ENCODE measurements around the gene PRKCD.

The PRKCD gene

DNA sequence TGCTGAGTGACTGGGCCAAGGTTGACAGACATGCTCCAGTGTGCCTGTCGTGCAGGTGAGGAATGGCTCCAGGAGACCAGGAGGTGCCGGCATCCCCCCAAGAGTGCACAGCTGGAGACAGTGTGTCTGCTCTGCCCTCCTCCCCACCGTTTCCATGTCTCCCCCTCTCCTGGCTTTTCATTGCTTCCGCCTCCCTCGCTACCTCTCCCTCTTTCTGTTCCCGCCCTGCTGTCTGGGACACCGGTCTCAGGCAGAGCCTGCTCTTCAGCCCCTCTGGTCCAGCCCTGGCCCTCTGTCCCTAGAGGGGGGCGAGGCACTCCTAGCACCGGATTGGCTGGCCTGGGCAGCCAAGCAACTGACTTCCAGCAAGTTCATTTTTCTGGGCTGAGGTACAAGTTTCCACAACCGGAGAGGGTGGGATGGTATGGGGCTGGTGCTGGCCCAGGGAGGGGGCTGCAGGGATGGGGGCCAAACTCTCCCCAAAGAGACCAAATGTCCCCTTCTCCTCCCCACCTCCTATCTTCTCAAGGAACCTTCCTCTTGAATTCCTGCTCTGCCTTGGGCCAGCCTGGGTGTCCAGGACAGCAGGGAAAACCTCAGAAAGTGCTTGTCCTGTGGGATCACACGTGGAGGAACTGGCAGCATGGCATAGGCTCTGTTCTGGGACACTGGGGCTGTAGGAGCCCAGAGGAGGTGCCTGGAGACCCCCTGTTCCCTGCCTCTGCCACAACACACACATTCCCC, 32.6 kb downstream of the PRKCD start:
- no peak for DNase-seq

DNA sequence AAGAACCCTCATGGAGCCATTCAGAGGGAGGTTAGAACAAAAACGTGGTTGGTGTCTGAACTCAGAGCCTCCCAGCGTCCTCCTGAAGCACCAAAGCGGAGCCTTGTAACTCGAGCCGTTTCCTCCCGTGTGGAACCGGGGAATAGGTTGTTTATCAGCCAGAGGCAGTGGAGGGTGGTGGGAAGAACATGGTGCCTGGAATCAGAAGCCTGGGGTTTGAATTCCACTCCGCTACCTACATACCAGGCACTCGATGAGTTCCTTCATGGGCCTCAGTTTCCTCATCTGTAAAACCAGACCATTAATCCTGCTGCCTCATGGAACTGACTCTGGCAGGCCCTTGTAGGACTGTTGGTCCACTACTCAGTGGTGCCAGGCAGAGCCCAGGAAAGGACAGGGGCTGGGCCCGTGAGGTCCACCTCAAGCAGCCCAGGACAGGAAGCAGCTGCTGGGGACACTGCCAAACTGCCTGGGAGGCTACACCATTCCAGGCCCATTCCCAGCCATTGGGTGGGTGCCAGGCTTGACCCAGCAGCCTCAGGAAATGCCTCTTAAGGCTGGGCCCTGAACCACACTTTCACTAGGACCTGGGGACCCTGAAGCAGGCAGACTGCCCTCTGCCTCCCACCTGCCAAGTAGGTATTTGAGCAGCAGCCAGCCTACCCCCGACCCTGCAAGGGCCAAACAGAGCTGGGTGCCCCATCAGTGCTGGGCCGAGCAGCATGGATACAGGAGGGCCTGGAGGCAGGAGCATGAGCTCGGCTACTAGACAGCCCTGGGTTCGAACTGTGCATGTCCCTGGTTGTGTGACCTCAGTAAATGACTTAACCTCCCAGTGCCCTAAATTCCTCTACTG, 33.4 kb downstream of the PRKCD start:
- peak; percentile 20 for DNase-seq

DNA sequence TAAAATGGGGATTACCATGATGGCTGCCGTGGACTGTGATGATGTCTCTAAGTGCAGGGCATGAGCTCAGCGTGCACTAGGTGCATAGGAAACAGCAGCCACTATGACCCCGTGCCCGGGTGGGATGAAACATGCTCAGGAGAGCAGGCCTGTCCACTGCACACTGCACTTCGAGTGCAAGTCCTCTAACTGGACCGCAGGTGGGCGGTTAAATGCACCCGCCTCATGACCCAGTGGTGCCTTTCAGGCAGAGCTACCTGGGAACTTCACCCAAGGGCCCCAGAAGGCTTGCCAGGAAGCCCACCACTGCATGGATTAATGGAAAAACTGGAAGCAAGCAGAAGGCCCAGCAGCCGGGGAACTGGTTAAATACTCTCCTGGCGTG, 34.0 kb downstream of the PRKCD start:
- DNase-seq = no peak

GRCh38 chr3:53195602-53196574, 34.9 kb downstream of the PRKCD start:
- DNase-seq = peak; percentile 37

- DNase-seq = peak; percentile 77
These were observed 35.8 kb downstream of the PRKCD start for GRCh38 chr3:53196575-53197407.

DNA sequence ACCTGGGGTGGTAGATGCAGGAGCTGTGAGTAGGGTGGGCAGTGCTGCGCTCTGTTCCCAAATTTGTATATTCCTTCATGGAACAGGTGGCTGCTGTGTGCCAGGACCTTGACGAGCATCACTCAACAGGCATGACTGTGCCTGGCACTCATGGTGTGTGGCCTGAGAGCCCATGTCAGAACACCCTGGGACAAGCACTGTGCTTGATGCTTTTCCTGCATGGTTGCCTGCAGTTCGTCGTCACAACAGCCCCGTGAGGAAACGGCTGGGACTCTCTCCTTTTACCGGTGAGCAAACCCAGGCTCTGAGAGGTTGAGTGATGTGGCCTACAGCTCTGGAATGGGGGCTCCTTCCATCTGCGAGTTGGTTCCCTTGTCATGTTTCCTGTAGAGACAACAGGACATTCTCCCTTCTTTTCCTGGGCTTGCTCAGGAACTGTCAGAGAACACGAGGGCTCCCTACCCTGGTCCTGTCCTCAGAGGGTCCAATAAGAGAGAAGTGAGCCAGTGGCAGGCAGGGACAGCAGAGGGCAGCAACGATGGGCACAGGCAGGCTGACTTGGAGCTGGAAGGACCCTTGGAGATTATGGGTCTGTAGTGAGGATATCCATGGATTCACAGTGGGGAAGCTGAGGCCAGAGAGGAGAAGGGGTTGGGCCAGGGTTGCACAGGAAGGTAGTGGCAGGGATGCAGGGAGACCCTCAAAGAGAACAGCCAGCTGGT, 37.4 kb downstream of the PRKCD start:
- no peak for DNase-seq

DNA sequence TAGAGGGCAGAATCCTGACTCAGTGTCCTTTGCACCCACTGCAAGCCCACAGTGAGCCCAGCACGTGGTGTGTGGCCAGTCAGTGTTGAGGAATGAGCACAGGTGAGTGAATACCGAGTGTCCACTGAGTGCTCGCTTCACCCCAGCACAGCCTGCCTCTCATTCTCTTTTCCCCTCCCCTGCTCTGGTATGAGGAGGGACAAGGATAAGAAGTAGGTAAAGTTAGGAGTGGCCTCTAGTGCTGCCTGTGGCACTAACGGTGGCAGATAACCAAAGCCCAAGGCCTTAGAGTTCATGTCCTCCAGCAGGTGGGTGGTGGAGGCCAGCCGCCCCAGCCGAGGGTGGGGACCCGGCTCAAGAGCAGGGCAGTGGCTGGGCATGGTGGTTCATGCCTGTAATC, 38.0 kb downstream of the PRKCD start:
- no peak for DNase-seq

DNA sequence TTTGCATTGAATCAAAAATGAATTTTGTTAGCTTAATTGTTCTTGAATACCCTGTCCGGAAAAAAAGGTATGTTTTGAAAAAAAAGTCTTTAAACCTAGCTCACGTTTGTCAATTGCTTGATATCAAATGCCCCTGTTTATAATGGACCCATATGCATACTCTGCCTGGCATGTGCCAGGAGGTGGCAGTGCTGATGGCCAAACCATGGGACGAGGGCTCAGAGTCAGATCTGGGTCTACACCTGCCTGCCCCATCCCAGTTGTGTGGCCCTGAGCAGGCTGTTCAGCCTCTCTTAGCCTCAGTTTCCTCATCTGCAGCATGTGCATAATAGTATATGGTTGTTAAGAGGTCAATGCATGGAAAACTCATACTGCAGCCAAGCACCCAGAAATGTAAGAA, 38.8 kb downstream of the PRKCD start:
- DNase-seq = no peak

- no peak for DNase-seq
These were observed 39.8 kb downstream of the PRKCD start for GRCh38 chr3:53200501-53201498.

DNA sequence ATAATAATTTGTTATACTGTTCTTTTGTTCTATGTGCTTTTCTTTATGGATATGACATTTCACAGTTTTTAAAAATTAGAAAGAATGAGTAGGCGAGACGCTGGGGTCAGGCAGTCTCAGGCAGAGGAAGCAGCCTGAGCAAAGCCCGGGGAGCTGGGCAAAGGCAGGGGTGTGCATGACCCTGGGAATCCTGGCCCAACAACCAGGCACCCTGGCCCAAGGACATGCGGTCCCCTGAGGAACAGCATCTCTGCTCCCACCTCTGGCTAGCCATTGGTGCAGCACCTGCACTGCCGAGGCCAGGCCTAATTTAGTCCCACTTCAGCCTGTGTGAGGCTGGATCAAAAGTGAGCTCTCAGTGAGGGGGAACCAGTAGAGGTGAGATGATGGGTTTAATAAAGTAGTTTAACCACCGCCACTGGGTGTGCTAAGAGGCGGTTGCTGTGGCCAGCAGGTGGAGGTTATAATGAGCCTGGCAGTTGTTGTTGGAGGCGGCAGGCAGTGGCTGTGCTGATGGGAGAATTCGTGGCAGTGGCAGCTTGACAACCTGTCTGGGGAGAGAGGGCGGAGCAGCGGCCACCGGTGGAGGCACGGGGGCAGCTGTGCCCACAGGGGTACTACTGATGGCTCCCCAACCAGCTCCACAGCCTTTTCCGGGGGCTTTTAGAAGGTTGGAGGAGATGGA, 41.5 kb downstream of the PRKCD start:
- DNase-seq = no peak

DNA sequence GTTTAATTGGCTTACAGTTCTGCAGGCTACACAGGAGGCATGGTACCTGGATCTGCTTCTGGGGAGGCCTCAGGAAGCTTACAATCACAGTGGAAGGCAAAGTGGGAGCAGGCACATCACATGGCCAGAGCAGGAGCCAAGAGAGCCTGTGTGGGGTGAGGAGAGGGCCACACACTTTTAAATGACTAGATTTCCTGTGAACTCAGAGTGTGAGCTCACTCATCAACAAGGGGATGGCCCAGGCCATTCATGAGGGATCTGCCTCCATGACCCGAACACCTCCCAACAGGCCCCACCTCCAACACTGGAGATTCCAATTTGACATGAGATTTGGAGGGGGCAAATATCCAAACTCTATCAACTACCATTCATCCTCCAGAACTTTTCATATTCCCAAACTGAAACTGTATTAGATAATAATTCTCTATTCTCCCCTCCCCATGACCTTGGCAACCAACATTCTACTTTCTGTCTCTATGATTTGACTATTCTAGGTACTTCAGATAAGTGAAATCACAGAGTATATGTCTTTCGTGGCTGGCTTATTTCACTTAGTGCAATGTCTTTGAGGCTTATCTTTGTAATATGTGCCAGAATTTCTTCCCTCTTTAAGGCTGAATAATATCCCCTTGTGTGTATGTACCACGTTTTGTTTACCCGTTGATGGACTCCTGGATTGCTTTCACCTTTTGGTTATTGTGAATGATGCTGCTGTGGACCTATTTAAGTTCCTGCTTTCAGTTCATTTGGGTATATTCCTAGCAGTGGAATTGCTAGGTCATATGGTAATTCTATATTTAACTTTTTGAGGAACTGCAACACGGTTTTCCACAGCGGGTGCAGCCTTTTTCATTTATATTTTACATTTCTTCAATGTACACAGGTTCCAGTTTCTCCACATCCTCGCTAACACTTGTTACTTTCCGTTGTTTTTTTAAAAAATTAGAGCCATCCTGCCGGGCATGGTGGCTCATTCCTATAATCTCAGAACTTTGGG, 51.0 kb downstream of the PRKCD start:
- DNase-seq = no peak

- DNase-seq = no peak
These were observed 52.3 kb downstream of the PRKCD start for GRCh38 chr3:53213276-53213675.

DNA sequence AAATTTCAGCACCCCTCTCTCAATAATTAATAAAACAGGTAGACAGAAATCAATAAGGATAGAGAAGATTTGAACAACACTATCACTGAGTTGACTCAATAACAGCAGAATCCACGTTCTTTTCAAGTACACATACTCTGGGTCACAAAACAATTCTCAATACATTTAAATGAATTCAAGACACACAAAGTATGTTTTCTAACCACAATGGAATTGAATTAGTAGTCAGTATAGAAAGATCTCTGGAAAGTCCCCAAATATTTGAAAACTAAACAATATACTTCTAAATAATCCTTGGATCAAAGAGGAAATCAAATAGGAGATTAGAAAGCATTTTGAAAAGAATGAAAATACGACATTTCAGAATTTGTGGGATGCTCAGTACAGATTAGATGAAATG, 54.8 kb downstream of the PRKCD start:
- no peak for DNase-seq

DNA sequence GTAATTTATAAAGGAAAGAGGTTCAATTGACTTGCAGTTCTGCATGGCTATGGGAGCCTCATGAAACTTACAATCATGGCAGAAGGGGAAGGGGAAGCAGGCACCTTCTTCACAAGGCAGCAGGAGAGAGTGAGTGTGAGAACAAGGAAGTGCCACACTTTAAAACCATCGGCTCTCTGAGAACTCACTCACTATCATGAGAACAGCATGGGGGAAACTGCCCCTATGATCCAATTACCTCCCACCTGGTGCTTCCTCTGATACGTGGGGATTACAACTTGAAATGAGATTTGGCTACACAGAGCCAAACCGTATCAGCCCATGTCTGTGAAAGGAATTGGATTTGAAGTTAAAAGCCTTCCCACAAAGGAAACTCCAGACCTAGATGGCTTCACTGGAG, 55.7 kb downstream of the PRKCD start:
- DNase-seq = no peak

DNA sequence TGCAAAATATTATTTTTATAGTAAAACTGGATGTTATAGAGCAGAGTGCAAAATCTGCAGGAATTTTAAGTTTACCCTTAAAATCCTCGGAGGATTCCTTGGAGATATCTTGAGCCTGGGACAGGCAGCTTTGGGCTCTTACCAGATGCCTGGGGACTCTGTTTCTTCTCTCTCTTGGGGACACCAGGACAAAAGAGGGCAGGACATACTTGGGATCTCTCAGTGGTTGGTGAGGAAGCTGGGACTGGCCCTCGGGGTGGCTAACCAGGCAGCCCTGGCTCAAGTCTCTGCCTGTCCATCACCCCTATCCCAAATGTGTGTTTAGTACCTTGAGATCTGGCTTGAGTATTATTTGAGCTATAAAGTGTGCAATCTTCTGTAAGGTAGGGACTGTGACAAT, 56.2 kb downstream of the PRKCD start:
- DNase-seq = no peak

DNA sequence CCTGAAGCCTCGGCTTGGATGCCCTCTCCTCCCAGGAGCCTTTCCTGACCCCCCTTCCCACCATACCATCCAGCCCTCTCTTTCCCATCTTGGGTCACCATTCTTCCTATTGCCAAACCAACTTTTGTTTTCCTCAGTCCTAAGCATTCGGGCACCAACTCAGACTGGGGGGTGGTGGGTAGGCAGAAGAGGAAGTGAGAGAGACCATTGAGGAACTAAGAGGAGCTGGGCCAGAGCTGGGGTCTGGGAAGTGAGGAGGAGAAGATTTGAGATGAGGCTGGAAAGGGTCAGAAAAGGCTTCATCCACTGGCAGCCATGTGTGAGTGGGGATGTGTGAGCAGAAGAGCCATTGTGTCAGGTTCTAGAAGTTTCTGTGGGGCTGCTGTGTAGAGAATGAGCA, 57.1 kb downstream of the PRKCD start:
- DNase-seq = no peak

DNA sequence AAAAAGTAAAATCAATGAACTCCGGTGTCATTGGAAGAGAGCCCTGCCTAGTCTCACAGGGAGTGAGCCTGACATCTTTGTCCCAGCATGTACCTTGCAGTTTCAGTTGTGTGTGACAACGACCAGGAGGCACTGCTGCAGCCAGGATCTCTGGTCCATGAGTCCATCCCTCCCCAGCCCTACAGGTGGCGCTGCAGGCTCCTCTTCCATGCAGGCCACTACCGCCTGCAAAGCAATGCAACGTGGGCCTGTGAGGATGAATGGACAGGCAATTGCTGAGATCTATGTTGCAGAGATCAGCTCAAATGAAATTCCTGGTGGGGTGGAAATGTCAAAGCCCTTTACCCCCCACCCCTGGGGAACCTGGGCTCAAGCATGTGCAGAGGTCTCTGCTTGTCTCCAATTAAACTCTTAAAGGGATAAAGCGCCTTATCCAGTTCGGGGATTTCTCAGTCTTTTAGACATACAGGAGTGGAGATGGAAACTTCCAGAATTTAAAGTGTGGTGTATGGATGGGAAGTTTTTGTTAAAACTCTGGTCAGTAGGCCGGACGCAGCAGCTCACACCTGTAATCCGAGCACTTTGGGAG, 59.0 kb downstream of the PRKCD start:
- peak; percentile 73 for DNase-seq

DNA sequence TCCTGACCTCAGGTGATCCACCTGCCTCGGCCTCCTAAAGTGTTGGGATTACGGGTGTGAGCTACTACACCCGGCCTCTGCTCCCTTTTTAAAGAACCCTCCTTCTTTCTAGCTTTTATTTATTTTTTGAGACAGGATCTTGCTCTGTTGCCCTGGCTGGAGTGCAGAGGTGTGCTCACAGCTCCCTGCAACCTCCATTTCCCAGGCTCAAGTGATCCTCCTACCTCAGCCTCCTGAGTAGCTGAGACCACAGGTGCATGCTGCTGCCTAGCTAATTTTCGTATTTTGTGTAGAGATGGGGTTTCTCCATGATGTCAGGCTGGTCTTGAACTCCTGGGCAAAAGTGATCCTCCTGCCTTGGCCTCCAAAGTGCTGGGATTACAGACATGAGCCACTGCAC, 60.3 kb downstream of the PRKCD start:
- no peak for DNase-seq
